IMR-90 (cell line): ENCODE results near the gene HPSE2. TPM values are rescaled to one million over a fixed set of nuclear protein-coding genes. Genes with fewer than 3 reads are reported as not detected.

Experiments used
- ATAC-seq: fragments of 200-7000 bp; cut with Tn5 transposase; 2 replicates; pipeline ENCODE4 v1.9.1; 2020; ENCODE audit warnings: low read depth, mild to moderate bottlenecking, moderate library complexity
- BruUV-seq: library from RNA; stranded (reverse); fragments of 400-500 nt; replicated peaks from 2 replicates; lab custom pipeline; 2021; lab: Mats Ljungman, UMichigan
- CTCF ChIA-PET: fragments of 300-600 bp; formaldehyde crosslinking; extraction: SDS; loops from one replicate; lab custom pipeline; 2021; ENCODE audit warnings: antibody characterized with exemption; lab: Yijun Ruan, JAX
- POLR2A ChIA-PET: fragments of 300-600 bp; sonication (Branson Sonifier 250); formaldehyde crosslinking; loops from one replicate; lab custom pipeline; 2022; ENCODE audit warnings: antibody characterized with exemption; ENCODE audit not compliant: unreplicated experiment; lab: Charles Lee
- DNase-seq: peaks from one replicate; pipeline ENCODE4 v3.0.0; 2013
- H2AFZ ChIP-seq: replicated peaks from 2 replicates; pipeline ENCODE3; 2013; ENCODE audit warnings: low read length, mild to moderate bottlenecking; ENCODE audit not compliant: poor library complexity
- H2AK5ac ChIP-seq: 2 replicates; pipeline ENCODE4 v1.6.1; 2013; ENCODE audit warnings: low read depth, low read length, inconsistent platforms
- H2AK9ac ChIP-seq: replicated peaks from 2 replicates; pipeline ENCODE3; 2013; ENCODE audit warnings: mild to moderate bottlenecking, low read depth, low read length, moderate library complexity; ENCODE audit not compliant: poor library complexity
- H2BK120ac ChIP-seq: 2 replicates; pipeline ENCODE4 v1.6.1; 2013; ENCODE audit warnings: low read depth, low read length, inconsistent platforms
- H2BK15ac ChIP-seq: 3 replicates; pipeline ENCODE4 v1.6.1; 2013; ENCODE audit warnings: low read depth, low read length, inconsistent platforms
- H2BK20ac ChIP-seq: 2 replicates; pipeline ENCODE4 v1.6.1; 2013; ENCODE audit warnings: low read depth, mild to moderate bottlenecking, inconsistent platforms, low read length, moderate library complexity
- H2BK5ac ChIP-seq: 2 replicates; pipeline ENCODE4 v1.6.1; 2013; ENCODE audit warnings: mild to moderate bottlenecking, low read depth, low read length, inconsistent platforms; ENCODE audit not compliant: poor library complexity, severe bottlenecking
- H3K14ac ChIP-seq: replicated peaks from 2 replicates; pipeline ENCODE4 v1.6.1; 2013; ENCODE audit warnings: low read depth, low read length, inconsistent platforms
- H3K18ac ChIP-seq: 2 replicates; pipeline ENCODE4 v1.6.1; 2013; ENCODE audit warnings: low read depth, low read length, control low read depth
- H3K23ac ChIP-seq: 2 replicates; pipeline ENCODE4 v1.6.1; 2013; ENCODE audit warnings: low read depth, low read length, inconsistent platforms
- H3K27ac ChIP-seq: 2 replicates; pipeline ENCODE4 v1.5.1; 2013; ENCODE audit warnings: mild to moderate bottlenecking, control low read depth, low read length; ENCODE audit not compliant: insufficient read depth
- H3K27me3 ChIP-seq: 2 replicates; pipeline ENCODE4 v1.6.1; 2013; ENCODE audit warnings: low read length; ENCODE audit not compliant: control insufficient read depth, insufficient read depth
- H3K36me3 ChIP-seq: 2 replicates; pipeline ENCODE4 v1.6.1; 2013; ENCODE audit warnings: low read length, mixed read lengths; ENCODE audit not compliant: control insufficient read depth, insufficient read depth
- H3K4ac ChIP-seq: 2 replicates; pipeline ENCODE4 v1.6.1; 2013; ENCODE audit warnings: low read depth, low read length, inconsistent platforms
- H3K4me1 ChIP-seq: 2 replicates; pipeline ENCODE4 v1.6.1; 2013; ENCODE audit warnings: low read length, mixed read lengths; ENCODE audit not compliant: control insufficient read depth, insufficient read depth
- H3K4me2 ChIP-seq: 2 replicates; pipeline ENCODE4 v1.6.1; 2013; ENCODE audit warnings: low read depth, mild to moderate bottlenecking, control low read depth, low read length, moderate library complexity
- H3K4me3 ChIP-seq: 2 replicates; pipeline ENCODE4 v1.5.1; 2013; ENCODE audit warnings: low read depth, mild to moderate bottlenecking, control low read depth, low read length, moderate library complexity; ENCODE audit not compliant: insufficient read depth
- H3K56ac ChIP-seq: 2 replicates; pipeline ENCODE4 v1.6.1; 2013; ENCODE audit warnings: low read length, inconsistent platforms; ENCODE audit not compliant: insufficient read depth; ENCODE audit errors: extremely low read depth
- H3K79me1 ChIP-seq, 2 experiments: 2 replicates each; pipeline ENCODE4 v1.6.1; 2013; ENCODE audit warnings: low read length in 2 of 2, inconsistent platforms in 1 of 2, low read depth in 1 of 2
- H3K9ac ChIP-seq: 2 replicates; pipeline ENCODE4 v1.6.1; 2013; ENCODE audit warnings: low read depth, low read length, control low read depth
- H3K9me1 ChIP-seq: 2 replicates; pipeline ENCODE4 v1.6.1; 2013; ENCODE audit warnings: low read length, inconsistent platforms; ENCODE audit not compliant: insufficient read depth
- H3K9me3 ChIP-seq: 2 replicates; pipeline ENCODE4 v1.6.1; 2013; ENCODE audit warnings: low read length; ENCODE audit not compliant: control insufficient read depth, insufficient read depth
- H4K20me1 ChIP-seq: 2 replicates; pipeline ENCODE4 v1.6.1; 2013; ENCODE audit warnings: low read length, inconsistent platforms; ENCODE audit not compliant: insufficient read depth
- H4K5ac ChIP-seq: 2 replicates; pipeline ENCODE4 v1.6.1; 2013; ENCODE audit warnings: mild to moderate bottlenecking, low read depth, low read length, control low read depth
- H4K8ac ChIP-seq, 2 experiments: 2 replicates each; pipeline ENCODE4 v1.6.1; 2013; ENCODE audit warnings: low read depth in 2 of 2, low read length in 2 of 2, control low read depth in 1 of 2, inconsistent platforms in 1 of 2
- H4K91ac ChIP-seq: 2 replicates; pipeline ENCODE4 v1.6.1; 2013; ENCODE audit warnings: low read depth, low read length, inconsistent platforms; ENCODE audit not compliant: insufficient read depth
- BHLHE40 ChIP-seq: fragments of 150-350 bp; IDR thresholded peaks from 2 replicates; pipeline ENCODE4 v1.6.1; 2016; ENCODE audit warnings: mild to moderate bottlenecking, low read depth, low read length
- FOS ChIP-seq: fragments of 150-350 bp; IDR thresholded peaks from 2 replicates; pipeline ENCODE4 v1.6.1; 2016; ENCODE audit warnings: low read depth, low read length
- WGBS, 2 experiments: methylation state at CpG; one replicate each; pipeline versions ENCODE4 v1.1.5 to v1.1.7; 2013; ENCODE audit warnings: missing lambda C conversion rate in 2 of 2; ENCODE audit not compliant: insufficient read length in 1 of 2; ENCODE audit errors: extremely low coverage in 2 of 2; 5-methylcytosine and 5-hydroxymethylcytosine counted together
- dilution Hi-C: fragments of 300-500 bp; cut with HindIII; formaldehyde crosslinking; loops from one replicate; pipeline ENCODE4 v1.14.3; 2018; ENCODE audit warnings: low sequenced_read_pairs; ENCODE audit not compliant: unreplicated experiment
- in situ Hi-C: fragments of 300-500 bp; cut with MboI; formaldehyde crosslinking; loops from 3 replicates; pipeline ENCODE4 v1.14.3; 2019; ENCODE audit warnings: low sequenced_read_pairs, inconsistent platforms, mixed read lengths
- intact Hi-C: fragments of 100-400 bp; cut with micrococcal nuclease; formaldehyde crosslinking; loops from 2 replicates; pipeline ENCODE4 v1.10.0; 2022
- polyA plus RNA-seq, 3 experiments: library from polyadenylated mRNA; depleted of rRNA; stranded (reverse); fragments of >200 nt; gene quantifications; 2 replicates each; pipeline ENCODE4 v1.2.3, GENCODE V29; 2012; ENCODE audit warnings: low replicate concordance in 1 of 3
- total RNA-seq: library from RNA; depleted of rRNA; stranded (reverse); fragments of >200 nt; gene quantifications from 2 replicates; pipeline ENCODE4 v1.2.3, GENCODE V29; 2012

The HPSE2 gene
- total and polyA plus RNA-seq, 2 of the 4 experiments (the other 2 are of a cell fraction), result not detected

- no CpG with 5 or more reads among the region's 1 CpG for WGBS, 2 experiments
- ChIA-PET CTCF (no interaction called here), POLR2A (no interaction called here)
- H2BK5ac ChIP-seq, result no peak overlapping the region
- H2BK15ac ChIP-seq, result no peak overlapping the region
- H2AFZ ChIP-seq, result no peak overlapping the region
- no peak overlapping the region for H2AK5ac ChIP-seq
- H2BK120ac ChIP-seq, result no peak overlapping the region
- no peak for ATAC-seq
- H3K4me3 ChIP-seq, result no peak overlapping the region
- no peak overlapping the region for H3K14ac ChIP-seq
- no peaks in the 10 kb centered on the region for H4K20me1 ChIP-seq
- TF ChIP-seq BHLHE40, result no peak
- TF ChIP-seq FOS, result no peak
- no peak overlapping the region for H3K56ac ChIP-seq
- H2AK9ac ChIP-seq, result no peak overlapping the region
- H3K9me3 ChIP-seq, result no peaks in the 10 kb centered on the region
- H3K4me1 ChIP-seq, result peaks cover 2% of the 10 kb centered on the region; the same call in 1 of the 2 replicates
- H4K8ac ChIP-seq, result no peak overlapping the region
- dilution Hi-C loops (no loop called here), in situ Hi-C loops (no loop called here), intact Hi-C loops (no loop called here)
- no peak overlapping the region for H3K9ac ChIP-seq
- H3K79me1 ChIP-seq, result no peaks in the 10 kb centered on the region
- no peak overlapping the region for H3K23ac ChIP-seq
- no peaks in the 10 kb centered on the region for H3K27me3 ChIP-seq
- H3K27ac ChIP-seq, result no peak overlapping the region
- H3K36me3 ChIP-seq, result no peaks in the 10 kb centered on the region
- no peak overlapping the region for H4K5ac ChIP-seq
- H3K4ac ChIP-seq, result no peak overlapping the region
- H3K18ac ChIP-seq, result no peak overlapping the region
- H4K91ac ChIP-seq, result no peak overlapping the region
- H3K4me2 ChIP-seq, result no peak overlapping the region
- no peak for DNase-seq
- H2BK20ac ChIP-seq, result no peak overlapping the region
- BruUV-seq, result no TSS peak
- no peaks in the 10 kb centered on the region for H3K9me1 ChIP-seq
Measured at GRCh38 chr10:98881789-98882188, 353.9 kb downstream of the HPSE2 start.
